AG04449 (cell line): ENCODE data around the gene CDH22.

Source experiments
- CTCF ChIA-PET: fragments of 350-600 bp; formaldehyde crosslinking; extraction: SDS; loops from one replicate; lab custom pipeline; 2021; ENCODE audit warnings: antibody characterized with exemption; lab: Yijun Ruan, JAX
- POLR2A ChIA-PET: fragments of 400-600, 350-600 bp; formaldehyde crosslinking; extraction: SDS; loops from one replicate; lab custom pipeline; 2020; ENCODE audit warnings: antibody characterized with exemption, inconsistent platforms; lab: Yijun Ruan, JAX
- DNase-seq: peaks from one replicate; pipeline ENCODE4 v3.0.0-alpha.2; 2010; ENCODE audit warnings: low read depth, low spot score
- H3K4me3 ChIP-seq: 2 replicates; pipeline ENCODE4 v1.5.1; 2011; ENCODE audit warnings: low read depth, mild to moderate bottlenecking, control low read depth, low read length
- TF ChIP-seq, protein P1 (sequence below): IDR thresholded peaks from one replicate; pipeline ENCODE4 v1.5.1; 2011; ENCODE audit warnings: mild to moderate bottlenecking, moderate library complexity, low read length, control low read depth, inconsistent platforms; ENCODE audit not compliant: insufficient read depth; ENCODE audit errors: missing control alignments

The CDH22 gene

GRCh38 chr20:46350986-46351267, 42.6 kb upstream of the CDH22 start:
- no peak overlapping the region for H3K4me3 ChIP-seq
- TF ChIP-seq, protein P1, sequence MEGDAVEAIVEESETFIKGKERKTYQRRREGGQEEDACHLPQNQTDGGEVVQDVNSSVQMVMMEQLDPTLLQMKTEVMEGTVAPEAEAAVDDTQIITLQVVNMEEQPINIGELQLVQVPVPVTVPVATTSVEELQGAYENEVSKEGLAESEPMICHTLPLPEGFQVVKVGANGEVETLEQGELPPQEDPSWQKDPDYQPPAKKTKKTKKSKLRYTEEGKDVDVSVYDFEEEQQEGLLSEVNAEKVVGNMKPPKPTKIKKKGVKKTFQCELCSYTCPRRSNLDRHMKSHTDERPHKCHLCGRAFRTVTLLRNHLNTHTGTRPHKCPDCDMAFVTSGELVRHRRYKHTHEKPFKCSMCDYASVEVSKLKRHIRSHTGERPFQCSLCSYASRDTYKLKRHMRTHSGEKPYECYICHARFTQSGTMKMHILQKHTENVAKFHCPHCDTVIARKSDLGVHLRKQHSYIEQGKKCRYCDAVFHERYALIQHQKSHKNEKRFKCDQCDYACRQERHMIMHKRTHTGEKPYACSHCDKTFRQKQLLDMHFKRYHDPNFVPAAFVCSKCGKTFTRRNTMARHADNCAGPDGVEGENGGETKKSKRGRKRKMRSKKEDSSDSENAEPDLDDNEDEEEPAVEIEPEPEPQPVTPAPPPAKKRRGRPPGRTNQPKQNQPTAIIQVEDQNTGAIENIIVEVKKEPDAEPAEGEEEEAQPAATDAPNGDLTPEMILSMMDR, result no peak
- ChIA-PET POLR2A (no interaction called here), CTCF (interaction anchor here (4.1 to 5.3 kb wide), 2 partner anchors 10 to 220 kb away, joined by 57 to 67 read pairs; no protein-coding TSS in a partner anchor)
- DNase-seq, result no peak

DNA sequence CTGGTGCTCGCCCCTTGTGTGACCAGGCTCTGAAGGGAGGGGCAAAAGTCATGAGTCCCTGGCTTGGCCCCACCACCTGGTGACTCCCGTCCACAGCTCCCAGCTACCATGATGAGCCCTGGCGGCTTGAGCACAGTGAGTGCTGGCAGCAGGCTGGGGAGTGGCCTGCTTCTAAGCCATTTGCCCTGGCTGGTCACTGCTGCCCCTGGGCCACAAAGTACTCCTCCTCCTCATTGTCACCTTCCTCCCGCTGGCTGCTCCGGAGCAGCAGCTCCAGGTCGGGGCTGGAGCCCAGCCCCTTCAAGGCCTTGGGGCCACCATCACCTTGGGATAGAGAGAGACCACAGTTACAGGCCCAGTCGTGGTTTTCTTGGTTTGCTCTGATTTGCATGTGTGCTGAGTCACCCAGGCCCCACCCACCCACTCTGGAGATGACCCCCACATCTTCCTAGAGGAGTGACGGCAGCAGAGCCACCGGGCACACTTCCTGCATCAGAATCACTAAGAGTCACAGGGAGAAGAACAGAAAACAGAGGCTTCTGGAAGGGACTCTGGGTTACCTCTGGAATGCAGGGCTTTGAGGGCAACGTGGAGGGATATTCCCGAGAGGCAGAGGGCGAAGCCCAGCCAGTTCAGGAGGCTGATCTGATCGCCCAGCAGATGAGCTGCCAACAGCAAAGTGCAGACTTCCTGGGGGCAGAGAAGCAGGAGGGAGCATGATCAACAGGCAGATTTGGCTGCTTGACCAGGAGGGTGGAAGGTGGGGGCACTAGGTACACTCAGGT, 42.1 kb upstream of the CDH22 start:
- DNase-seq, result peak; percentile 45

DNA sequence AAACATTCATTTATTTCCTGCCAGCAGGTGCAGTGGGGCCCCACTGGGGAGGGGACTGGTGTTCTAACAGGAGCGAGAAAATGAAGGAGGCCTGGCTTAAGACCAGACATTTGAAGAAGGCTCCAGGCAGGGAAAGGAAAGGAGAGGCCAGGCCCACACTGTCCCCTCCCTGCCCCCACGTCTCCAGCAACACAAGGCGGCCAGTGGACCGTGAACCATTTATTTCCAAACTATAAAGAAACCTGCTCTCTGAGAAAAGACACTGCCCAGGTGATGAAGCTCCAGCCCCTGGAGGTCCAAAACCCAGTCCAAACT, 41.4 kb upstream of the CDH22 start:
- no peak for DNase-seq
- ChIA-PET POLR2A (no interaction called here), CTCF (interaction anchor here (1.0 to 5.3 kb wide), 21 partner anchors 11 to 525 kb away, joined by 3 to 67 read pairs (median 8); partner anchors contain the start of gene ELMO2)
- TF ChIP-seq, protein P1, result no peak
- no peak overlapping the region for H3K4me3 ChIP-seq

More for the DNA sequence above, 42.1 kb upstream of the CDH22 start:
- ChIA-PET POLR2A (no interaction called here), CTCF (interaction anchor here (1.0 to 5.3 kb wide), 13 partner anchors 11 to 380 kb away, joined by 3 to 67 read pairs (median 10); partner anchors contain the start of gene ELMO2)
- H3K4me3 ChIP-seq, result no peak overlapping the region; the same call in 1 of the 2 replicates
- TF ChIP-seq, protein P1, result no peak

DNA sequence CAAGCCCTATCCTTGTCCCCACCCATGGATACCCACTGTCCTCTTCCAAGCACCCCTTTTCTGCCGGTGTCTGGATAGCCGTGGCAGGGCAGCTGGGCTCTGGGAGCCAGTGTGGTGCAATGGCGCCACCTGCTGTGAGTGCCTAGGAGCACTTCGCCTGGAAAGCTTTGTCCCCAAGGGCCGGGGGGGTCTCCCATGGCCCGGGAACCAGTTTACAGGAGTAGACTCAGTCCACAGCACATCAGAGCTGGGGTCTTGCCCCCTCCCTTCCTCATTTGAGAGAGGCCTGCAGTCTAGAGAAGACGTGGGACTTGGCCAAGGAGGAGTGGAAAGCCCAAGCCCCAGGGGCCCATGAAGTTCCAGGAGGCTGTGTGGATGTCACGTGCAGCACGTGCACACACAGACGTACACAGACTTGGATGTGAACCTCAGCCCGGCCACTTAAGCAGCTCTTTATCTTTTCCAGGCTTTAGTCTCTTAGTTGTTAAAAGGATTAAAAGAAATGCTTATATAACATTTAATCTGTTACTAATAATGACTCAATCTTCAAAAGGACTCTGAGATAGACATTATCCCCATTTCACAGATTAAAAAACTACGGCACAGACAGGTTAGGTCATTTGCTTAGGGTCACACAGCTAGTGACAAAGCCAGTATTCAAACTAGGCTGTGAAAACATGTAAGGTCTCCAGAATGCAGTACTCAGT, 40.9 kb upstream of the CDH22 start:
- ChIA-PET CTCF (interaction anchor here (0.7 to 5.3 kb wide), 30 partner anchors 10 to 525 kb away, joined by 3 to 67 read pairs (median 4); partner anchors contain the start of genes ELMO2 and TP53RK), POLR2A (interaction anchor here (0.6 kb wide), 2 partner anchors 15 to 149 kb away, joined by 3 to 4 read pairs; no protein-coding TSS in a partner anchor)
- no peak for DNase-seq
- TF ChIP-seq, protein P1, result peak; percentile 73
- no peak overlapping the region for H3K4me3 ChIP-seq

DNA sequence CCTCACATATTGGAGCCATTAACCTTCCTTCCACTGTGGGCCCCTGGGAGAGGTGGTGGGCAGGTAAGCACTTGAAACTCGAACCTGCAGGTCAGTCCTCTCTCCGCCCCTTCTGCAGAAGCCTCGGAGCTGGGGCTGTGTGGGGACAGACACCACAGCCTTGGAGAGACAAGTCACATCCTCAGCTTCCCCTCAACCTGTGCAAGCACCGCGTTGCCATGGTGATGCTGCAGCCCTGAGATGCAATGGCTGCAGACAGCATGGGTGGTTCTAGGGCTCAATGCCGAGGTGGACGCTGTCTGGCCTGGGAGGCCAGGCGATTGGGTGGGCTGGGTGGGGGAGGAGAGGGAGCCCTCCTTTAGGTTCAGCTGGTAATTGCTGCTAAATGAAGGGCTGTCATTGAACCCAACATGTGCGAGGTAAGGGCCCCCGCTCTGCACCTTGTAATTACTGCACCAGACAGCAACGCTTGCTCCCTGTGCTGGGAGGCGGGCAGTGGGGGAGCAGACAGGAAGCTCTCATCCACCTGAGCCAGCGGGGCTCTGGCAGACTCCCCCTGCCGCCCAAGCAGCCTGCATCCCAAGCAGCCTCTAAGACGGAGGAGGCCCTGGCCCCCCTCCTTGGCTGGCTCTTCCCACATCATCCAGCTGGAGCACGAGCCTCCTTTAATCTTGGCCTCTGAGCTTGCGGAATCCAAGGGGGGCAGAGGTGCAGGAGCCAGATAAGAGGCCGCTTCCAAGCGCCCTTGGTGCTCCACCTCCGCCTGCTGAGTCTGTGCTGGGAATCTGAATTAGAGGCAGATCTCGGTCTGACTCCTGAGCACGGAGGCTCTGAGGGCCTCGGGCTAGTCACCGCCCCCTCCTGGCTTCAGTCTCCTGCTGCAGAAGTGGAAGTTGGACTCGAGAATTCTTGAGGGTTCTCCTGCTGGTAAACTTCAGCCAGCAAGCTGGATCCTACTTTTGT, 39.8 kb upstream of the CDH22 start:
- no peak for DNase-seq
- TF ChIP-seq, protein P1, result peak; percentile 39
- CTCF ChIA-PET, result interaction anchor here (0.8 to 5.3 kb wide), 26 partner anchors 9 to 524 kb away, joined by 3 to 67 read pairs (median 6); partner anchors contain the start of gene ELMO2
- POLR2A ChIA-PET, result interaction anchor here (0.7 to 0.9 kb wide), 2 partner anchors 14 to 16 kb away, joined by 3 read pairs; no protein-coding TSS in a partner anchor
- no peak overlapping the region for H3K4me3 ChIP-seq
